SU-DHL-6 (cell line): ENCODE measurements around the gene TRAK1.

Experiments used
- H2AFZ ChIP-seq: fragments of 200-600 bp; sonication (generic); 2 replicates; pipeline ENCODE4 v1.6.1; 2014; ENCODE audit warnings: low read depth, mild to moderate bottlenecking, moderate library complexity, mixed read lengths, antibody characterized with exemption, low read length; ENCODE audit not compliant: severe bottlenecking
- H3F3A ChIP-seq: fragments of 200-600 bp; shearing (Covaris generic); 2 replicates; pipeline ENCODE4 v1.6.0; 2016; ENCODE audit warnings: antibody characterized with exemption, mild to moderate bottlenecking; ENCODE audit not compliant: insufficient read depth
- H3K27ac ChIP-seq: fragments of 200-600 bp; sonication (generic); 2 replicates; pipeline ENCODE4 v1.5.1; 2016; ENCODE audit warnings: low read depth, mild to moderate bottlenecking, low read length, moderate library complexity, mixed read lengths
- H3K27me3 ChIP-seq: fragments of 200-600 bp; sonication (generic), shearing (Covaris generic); 2 replicates; pipeline ENCODE4 v1.6.0; 2014; ENCODE audit warnings: mild to moderate bottlenecking, low read length
- H3K36me3 ChIP-seq: fragments of 200-600 bp; sonication (generic); 2 replicates; pipeline ENCODE4 v1.6.1; 2014; ENCODE audit warnings: mild to moderate bottlenecking, low read length, mixed read lengths
- H3K4me2 ChIP-seq: fragments of 300-600, 200-600 bp; shearing (Covaris generic), sonication (generic); 2 replicates; pipeline ENCODE4 v1.6.0; 2014; ENCODE audit warnings: low read length, low read depth, mild to moderate bottlenecking; ENCODE audit not compliant: poor library complexity, severe bottlenecking
- H3K4me3 ChIP-seq: fragments of 200-600 bp; sonication (generic); 2 replicates; pipeline ENCODE4 v1.5.1; 2014; ENCODE audit warnings: antibody characterized with exemption, low read length, mild to moderate bottlenecking, mixed read lengths; ENCODE audit not compliant: insufficient read depth, poor library complexity, severe bottlenecking
- H3K79me2 ChIP-seq: fragments of 200-600 bp; sonication (generic); 2 replicates; pipeline ENCODE4 v1.6.1; 2014; ENCODE audit warnings: mild to moderate bottlenecking, low read length, moderate library complexity; ENCODE audit not compliant: insufficient read depth
- H3K9ac ChIP-seq: fragments of 200-600 bp; sonication (generic); 2 replicates; pipeline ENCODE4 v1.7.0; 2014; ENCODE audit warnings: mild to moderate bottlenecking, low read length
- H3K9me2 ChIP-seq: fragments of 200-600 bp; sonication (generic); replicated peaks from 2 replicates; pipeline ENCODE4 v1.6.1; 2014; ENCODE audit warnings: low read length; ENCODE audit not compliant: insufficient read depth
- H3K9me3 ChIP-seq: fragments of 200-600 bp; sonication (generic); 2 replicates; pipeline ENCODE4 v1.6.1; 2014; ENCODE audit warnings: low read length, mixed read lengths; ENCODE audit not compliant: insufficient read depth
- H4K20me1 ChIP-seq: fragments of 200-600 bp; sonication (generic); 2 replicates; pipeline ENCODE4 v1.6.1; 2014; ENCODE audit warnings: low read depth, mild to moderate bottlenecking, antibody characterized with exemption, low read length, moderate library complexity, mixed read lengths
- EZH2phosphoT487 ChIP-seq: fragments of 200-600 bp; sonication (generic), shearing (Covaris generic); conservative IDR thresholded peaks from 2 replicates; pipeline ENCODE4 v1.6.1; 2018; ENCODE audit warnings: mild to moderate bottlenecking, antibody characterized with exemption, low read length, moderate library complexity, mixed read lengths
- TF ChIP-seq, protein P1 (sequence below): fragments of 200-600 bp; sonication (generic); IDR thresholded peaks from one replicate; pipeline ENCODE4 v1.5.1; 2017; ENCODE audit warnings: antibody characterized with exemption, mild to moderate bottlenecking, low read length, moderate library complexity; ENCODE audit not compliant: insufficient read depth, poor library complexity, severe bottlenecking

Gene TRAK1

DNA sequence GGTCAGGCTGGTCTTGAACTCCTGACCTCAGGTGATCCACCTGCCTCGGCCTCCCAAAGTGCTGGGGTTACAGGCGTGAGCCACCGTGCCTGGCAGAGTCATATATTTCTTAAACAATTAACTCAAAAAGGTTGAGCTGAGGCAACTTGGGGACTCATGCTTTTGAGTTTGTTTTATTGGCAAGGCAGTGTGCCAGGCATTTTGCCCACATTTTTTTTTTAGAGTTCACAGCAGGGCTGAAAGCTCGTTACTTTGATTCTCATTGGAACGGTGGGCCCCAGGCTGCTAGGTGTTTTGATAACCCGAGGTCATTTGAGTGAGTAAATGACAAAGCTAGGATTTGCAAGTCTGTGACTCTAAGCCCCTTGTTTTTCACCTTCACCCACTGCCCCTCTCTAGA is 98.6 kb downstream of the TRAK1 start:
- Histone ChIP-seq H3K27me3 (no peaks in the 10 kb centered on the region), H3K9me3 (no peaks in the 10 kb centered on the region), H2AFZ (no peak overlapping the region), H3K36me3 (0 out of 2 replicates have a peak, but pooled peaks cover 9% of the 10 kb centered on the region), H3K9me2 (no peaks in the 10 kb centered on the region), H4K20me1 (no peaks in the 10 kb centered on the region), H3F3A (peaks cover 13% of the 10 kb centered on the region; the same call in 1 of the 2 replicates), H3K27ac (peak overlapping the region; percentile 78; the same call in 1 of the 2 replicates), H3K79me2 (no peaks in the 10 kb centered on the region), H3K4me2 (no peak overlapping the region), H3K9ac (no peak overlapping the region), H3K4me3 (no peak overlapping the region)
- no peak for TF ChIP-seq EZH2phosphoT487
- TF ChIP-seq, protein P1, sequence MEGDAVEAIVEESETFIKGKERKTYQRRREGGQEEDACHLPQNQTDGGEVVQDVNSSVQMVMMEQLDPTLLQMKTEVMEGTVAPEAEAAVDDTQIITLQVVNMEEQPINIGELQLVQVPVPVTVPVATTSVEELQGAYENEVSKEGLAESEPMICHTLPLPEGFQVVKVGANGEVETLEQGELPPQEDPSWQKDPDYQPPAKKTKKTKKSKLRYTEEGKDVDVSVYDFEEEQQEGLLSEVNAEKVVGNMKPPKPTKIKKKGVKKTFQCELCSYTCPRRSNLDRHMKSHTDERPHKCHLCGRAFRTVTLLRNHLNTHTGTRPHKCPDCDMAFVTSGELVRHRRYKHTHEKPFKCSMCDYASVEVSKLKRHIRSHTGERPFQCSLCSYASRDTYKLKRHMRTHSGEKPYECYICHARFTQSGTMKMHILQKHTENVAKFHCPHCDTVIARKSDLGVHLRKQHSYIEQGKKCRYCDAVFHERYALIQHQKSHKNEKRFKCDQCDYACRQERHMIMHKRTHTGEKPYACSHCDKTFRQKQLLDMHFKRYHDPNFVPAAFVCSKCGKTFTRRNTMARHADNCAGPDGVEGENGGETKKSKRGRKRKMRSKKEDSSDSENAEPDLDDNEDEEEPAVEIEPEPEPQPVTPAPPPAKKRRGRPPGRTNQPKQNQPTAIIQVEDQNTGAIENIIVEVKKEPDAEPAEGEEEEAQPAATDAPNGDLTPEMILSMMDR = no peak

DNA sequence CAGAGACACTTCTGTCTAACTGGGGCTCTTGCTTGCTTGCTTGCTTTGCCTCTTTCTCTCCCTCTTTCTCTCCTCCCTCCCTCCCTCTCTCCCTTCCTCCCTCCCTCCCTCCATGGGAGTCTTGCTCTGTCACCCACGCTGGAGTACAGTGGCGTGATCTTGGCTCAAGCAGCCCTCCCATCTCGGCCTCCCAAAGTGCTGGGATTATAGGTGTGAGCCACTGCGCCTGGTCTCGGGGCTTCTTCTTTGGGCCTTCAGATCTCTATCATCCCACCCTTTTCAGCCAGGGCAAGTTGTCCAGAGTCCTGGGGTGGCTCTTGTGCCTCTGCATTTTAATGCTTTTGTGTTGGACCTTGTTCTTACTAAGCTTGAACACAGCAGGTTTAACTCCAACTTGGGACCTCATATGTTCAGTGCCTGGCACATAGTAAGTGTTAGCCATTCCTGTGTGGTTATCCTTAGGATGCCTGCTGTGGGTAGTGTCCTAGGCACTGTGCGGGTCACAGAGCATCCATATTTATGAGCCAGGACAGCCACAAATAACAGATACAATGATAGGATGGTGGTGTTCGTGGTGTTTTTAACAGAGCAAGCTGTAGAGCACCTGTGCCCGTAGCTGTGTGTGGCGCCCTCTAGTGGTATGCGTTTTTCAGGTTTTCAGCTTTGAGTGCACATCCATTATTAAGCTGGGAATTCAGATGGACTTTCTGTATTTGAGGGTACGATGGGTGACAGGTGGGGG is 99.7 kb downstream of the TRAK1 start:
- Histone ChIP-seq H3K27me3 (no peaks in the 10 kb centered on the region), H3K36me3 (0 out of 2 replicates have a peak, but pooled peaks cover 14% of the 10 kb centered on the region), H4K20me1 (no peaks in the 10 kb centered on the region), H3F3A (peaks cover 18% of the 10 kb centered on the region; the same call in 1 of the 2 replicates), H2AFZ (no peak overlapping the region), H3K79me2 (no peaks in the 10 kb centered on the region), H3K4me3 (no peak overlapping the region), H3K9ac (peak overlapping the region; percentile 0; the same call in 1 of the 2 replicates), H3K9me2 (no peaks in the 10 kb centered on the region), H3K9me3 (no peaks in the 10 kb centered on the region), H3K27ac (peak overlapping the region; percentile 78), H3K4me2 (no peak overlapping the region)
- TF ChIP-seq, protein P1 = peak; percentile 96
- no peak for TF ChIP-seq EZH2phosphoT487

DNA sequence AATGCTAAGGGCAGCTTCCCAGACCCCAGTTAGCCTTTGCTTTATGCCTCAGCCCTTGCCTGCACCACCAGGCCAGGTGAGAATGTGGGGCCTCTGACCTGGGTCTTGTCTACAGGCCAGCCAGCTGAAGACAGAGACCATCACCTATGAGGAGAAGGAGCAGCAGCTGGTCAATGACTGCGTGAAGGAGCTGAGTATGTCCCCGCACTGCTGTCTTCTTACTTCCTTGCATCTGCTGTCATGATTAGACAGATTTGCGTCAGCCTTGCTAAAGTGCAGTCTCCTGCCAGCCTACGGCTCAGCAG is 100.2 kb downstream of the TRAK1 start:
- peak overlapping the region; percentile 78 for H3K27ac ChIP-seq
- TF ChIP-seq EZH2phosphoT487 = no peak
- TF ChIP-seq, protein P1 = no peak
- H3K9me2 ChIP-seq = no peaks in the 10 kb centered on the region
- no peak overlapping the region for H3K4me2 ChIP-seq
- 0 out of 2 replicates have a peak, but pooled peaks cover 14% of the 10 kb centered on the region for H3K36me3 ChIP-seq
- no peak overlapping the region for H3K4me3 ChIP-seq
- peaks cover 18% of the 10 kb centered on the region; the same call in 1 of the 2 replicates for H3F3A ChIP-seq
- no peaks in the 10 kb centered on the region for H4K20me1 ChIP-seq
- H3K9ac ChIP-seq = no peak overlapping the region; the same call in 1 of the 2 replicates
- H3K9me3 ChIP-seq = no peaks in the 10 kb centered on the region
- no peaks in the 10 kb centered on the region for H3K79me2 ChIP-seq
- no peaks in the 10 kb centered on the region for H3K27me3 ChIP-seq
- no peak overlapping the region for H2AFZ ChIP-seq
